Thoracic aorta (tissue), 2 donors: Measurements from ENCODE around the gene OBSCN. TPM values are rescaled to one million over a fixed set of nuclear protein-coding genes. Genes with fewer than 3 reads are reported as not detected.

ENCODE experiments used
- ATAC-seq: fragments of 150-250 bp; one replicate; pipeline ENCODE4 v1.8.0; 2017; ENCODE audit warnings: low read depth; ENCODE audit not compliant: insufficient number of reproducible peaks, low FRiP score
- DNase-seq: peaks from one replicate; pipeline ENCODE4 v3.0.0-alpha.2; 2020; ENCODE audit warnings: low spot score
- H3K27ac ChIP-seq, 2 donors: fragments of 200-600 bp; sonication (generic); 1 replicate in 1 of 2; 2 replicates in 1 of 2; pipeline ENCODE4 v1.5.1; 2016; ENCODE audit warnings: mild to moderate bottlenecking in 2 of 2, moderate library complexity in 2 of 2
- H3K27me3 ChIP-seq: fragments of 200-600 bp; sonication (generic); replicated peaks from 2 replicates; pipeline ENCODE4 v1.6.0; 2016; ENCODE audit warnings: mild to moderate bottlenecking; ENCODE audit not compliant: insufficient read depth
- H3K36me3 ChIP-seq: fragments of 200-600 bp; sonication (generic); one replicate; pipeline ENCODE4 v1.5.1; 2016
- H3K4me1 ChIP-seq, 2 donors: fragments of 200-600 bp; sonication (generic); 1 replicate in 1 of 2; 2 replicates in 1 of 2; pipeline versions ENCODE4 v1.5.1 to v1.6.0; 2016; ENCODE audit warnings: low read depth in 2 of 2, mild to moderate bottlenecking in 1 of 2; ENCODE audit not compliant: control insufficient read depth in 1 of 2
- H3K4me3 ChIP-seq: fragments of 200-600 bp; sonication (generic); 2 replicates; pipeline ENCODE4 v1.5.1; 2016; ENCODE audit warnings: mild to moderate bottlenecking
- H3K9me3 ChIP-seq: fragments of 200-600 bp; sonication (generic); 2 replicates; pipeline ENCODE4 v1.5.1; 2016
- CTCF ChIP-seq: fragments of 200-600 bp; sonication (generic); IDR thresholded peaks from one replicate; pipeline ENCODE4 v1.5.1; 2019; ENCODE audit warnings: antibody characterized with exemption
- total RNA-seq, 2 donors: library from RNA; depleted of rRNA; stranded (reverse); fragments of >200 nt; gene quantifications; one replicate each; pipeline versions ENCODE4 v1.1.0 to v1.2.3, GENCODE V29; 2016

The OBSCN gene
- total RNA-seq, 2 donors from 2014 or later, result 22.3 to 40.2 TPM

GRCh38 chr1:228160201-228160761 lies 47.6 kb upstream of the OBSCN start:
- no peaks in the 10 kb centered on the region for H3K27me3 ChIP-seq
- no peak overlapping the region for H3K27ac ChIP-seq
- H3K36me3 ChIP-seq, result no peaks in the 10 kb centered on the region
- peaks cover 0 to 8% of the 10 kb centered on the region in 2 donors for H3K4me1 ChIP-seq
- no peak overlapping the region for H3K4me3 ChIP-seq
- DNase-seq (no peak), ATAC-seq (no peak)
- TF ChIP-seq CTCF, result no peak
- H3K9me3 ChIP-seq, result no peaks in the 10 kb centered on the region

- Histone ChIP-seq H3K27ac (no peak overlapping the region), H3K27me3 (no peaks in the 10 kb centered on the region), H3K4me1 (peaks cover 0 to 10% of the 10 kb centered on the region in 2 donors), H3K36me3 (no peaks in the 10 kb centered on the region), H3K4me3 (no peak overlapping the region), H3K9me3 (no peaks in the 10 kb centered on the region)
- DNase-seq (no peak), ATAC-seq (no peak)
- TF ChIP-seq CTCF, result no peak
Observed at GRCh38 chr1:228161362-228161761, 46.5 kb upstream of the OBSCN start.

- no peaks in the 10 kb centered on the region for H3K9me3 ChIP-seq
- no peak for TF ChIP-seq CTCF
- no peak for DNase-seq
- H3K4me3 ChIP-seq, result no peak overlapping the region
- H3K27ac ChIP-seq, result no peak overlapping the region
- ATAC-seq, result no peak
- no peaks in the 10 kb centered on the region for H3K36me3 ChIP-seq
- H3K27me3 ChIP-seq, result no peaks in the 10 kb centered on the region
- peaks cover 3 to 15% of the 10 kb centered on the region in 2 donors for H3K4me1 ChIP-seq
Observed at GRCh38 chr1:228161866-228162265, 46.0 kb upstream of the OBSCN start.

- DNase-seq, result no peak
- ATAC-seq, result no peak
- Histone ChIP-seq H3K4me3 (no peak overlapping the region), H3K4me1 (peaks cover 3 to 17% of the 10 kb centered on the region in 2 donors), H3K27me3 (no peaks in the 10 kb centered on the region), H3K27ac (no peak overlapping the region), H3K36me3 (no peaks in the 10 kb centered on the region), H3K9me3 (no peaks in the 10 kb centered on the region)
- no peak for TF ChIP-seq CTCF
Observed at GRCh38 chr1:228162286-228163006, 45.4 kb upstream of the OBSCN start.

- TF ChIP-seq CTCF, result no peak
- no peak overlapping the region for H3K4me3 ChIP-seq
- no peaks in the 10 kb centered on the region for H3K27me3 ChIP-seq
- DNase-seq, result no peak
- no peaks in the 10 kb centered on the region for H3K9me3 ChIP-seq
- no peak overlapping the region for H3K27ac ChIP-seq
- no peak for ATAC-seq
- no peaks in the 10 kb centered on the region for H3K36me3 ChIP-seq
- peaks cover 3 to 17% of the 10 kb centered on the region in 2 donors for H3K4me1 ChIP-seq
Observed at GRCh38 chr1:228163007-228163753, 44.7 kb upstream of the OBSCN start.
